Chondrocyte (in vitro differentiated cells): ENCODE measurements around the gene CDC34. TPM values are rescaled to one million over a fixed set of nuclear protein-coding genes. Genes with fewer than 3 reads are reported as not detected.

ENCODE experiments used
- DNase-seq: peaks from one replicate; pipeline ENCODE4 v3.0.0; 2021; ENCODE audit warnings: mixed read lengths, low spot score
- H3K27ac Mint-ChIP-seq: one replicate; pipeline ENCODE4 v1.8.0; 2021; ENCODE audit warnings: mild to moderate bottlenecking, moderate library complexity, mixed read lengths; ENCODE audit not compliant: unreplicated experiment
- H3K27me3 Mint-ChIP-seq: 2 replicates; pipeline ENCODE4 v1.8.0; 2021; ENCODE audit warnings: low read depth, mixed read lengths
- H3K36me3 Mint-ChIP-seq: 2 replicates; pipeline ENCODE4 v1.8.0; 2021; ENCODE audit warnings: low read depth, mixed read lengths
- H3K4me1 Mint-ChIP-seq: 2 replicates; pipeline ENCODE4 v1.8.0; 2021; ENCODE audit warnings: low read depth, mild to moderate bottlenecking, mixed read lengths
- H3K4me3 Mint-ChIP-seq: one replicate; pipeline ENCODE4 v1.8.0; 2021; ENCODE audit warnings: mild to moderate bottlenecking, moderate library complexity, mixed read lengths; ENCODE audit not compliant: unreplicated experiment
- H3K9me3 Mint-ChIP-seq: 2 replicates; pipeline ENCODE4 v1.8.0; 2021; ENCODE audit warnings: low read depth, mixed read lengths
- total RNA-seq: library from RNA; stranded (reverse); gene quantifications from 3 replicates; pipeline ENCODE4 v1.2.1, GENCODE V29; 2021
- TF ChIP-seq, protein P1 (sequence below): fragments of 200-600 bp; sonication (generic); IDR thresholded peaks from 2 replicates; pipeline ENCODE4 v1.5.0; 2021; ENCODE audit warnings: antibody characterized with exemption, mild to moderate bottlenecking, moderate library complexity

CDC34 gene
- total RNA-seq, 1 donor from 2014 or later: 66.9 TPM

DNA sequence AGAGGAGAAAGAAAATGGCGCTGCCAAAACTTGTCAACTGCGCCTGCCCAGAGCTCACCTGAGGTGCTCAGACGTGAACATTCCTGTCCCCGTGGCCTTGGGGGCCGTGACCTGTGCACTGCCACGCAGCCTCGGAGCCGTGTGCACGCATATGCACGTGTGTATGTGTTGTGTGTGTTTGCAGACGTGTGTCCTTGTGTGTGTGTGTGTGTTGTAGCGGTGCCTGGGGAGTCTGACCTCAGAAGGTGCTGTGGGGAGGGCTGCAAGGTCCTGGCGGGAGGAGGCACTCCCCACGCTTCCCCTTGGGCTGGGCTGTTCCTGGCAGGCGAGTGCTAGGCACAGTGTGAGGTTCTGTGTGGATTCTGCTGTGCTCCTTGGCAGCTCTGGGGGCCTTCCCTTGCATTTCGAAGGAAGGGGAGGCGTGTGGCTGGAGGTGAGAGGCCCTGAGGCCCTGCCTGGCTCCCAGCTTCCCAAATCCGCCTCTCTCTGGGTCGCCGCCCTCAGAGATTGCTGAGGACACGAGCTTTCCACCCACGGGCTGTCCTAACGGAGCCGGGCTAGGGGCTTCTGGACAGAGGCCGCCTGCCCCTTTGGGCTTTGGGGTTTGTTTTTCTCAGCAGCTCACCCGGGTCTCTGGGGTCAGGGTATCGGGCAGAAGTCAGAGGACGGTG is 45.3 kb downstream of the CDC34 start:
- Mint-ChIP-seq H3K4me3 (no peak overlapping the region), H3K36me3 (no peaks in the 10 kb centered on the region), H3K9me3 (no peaks in the 10 kb centered on the region), H3K27ac (no peak overlapping the region), H3K4me1 (peaks cover 38% of the 10 kb centered on the region), H3K27me3 (no peaks in the 10 kb centered on the region)
- TF ChIP-seq, protein P1, sequence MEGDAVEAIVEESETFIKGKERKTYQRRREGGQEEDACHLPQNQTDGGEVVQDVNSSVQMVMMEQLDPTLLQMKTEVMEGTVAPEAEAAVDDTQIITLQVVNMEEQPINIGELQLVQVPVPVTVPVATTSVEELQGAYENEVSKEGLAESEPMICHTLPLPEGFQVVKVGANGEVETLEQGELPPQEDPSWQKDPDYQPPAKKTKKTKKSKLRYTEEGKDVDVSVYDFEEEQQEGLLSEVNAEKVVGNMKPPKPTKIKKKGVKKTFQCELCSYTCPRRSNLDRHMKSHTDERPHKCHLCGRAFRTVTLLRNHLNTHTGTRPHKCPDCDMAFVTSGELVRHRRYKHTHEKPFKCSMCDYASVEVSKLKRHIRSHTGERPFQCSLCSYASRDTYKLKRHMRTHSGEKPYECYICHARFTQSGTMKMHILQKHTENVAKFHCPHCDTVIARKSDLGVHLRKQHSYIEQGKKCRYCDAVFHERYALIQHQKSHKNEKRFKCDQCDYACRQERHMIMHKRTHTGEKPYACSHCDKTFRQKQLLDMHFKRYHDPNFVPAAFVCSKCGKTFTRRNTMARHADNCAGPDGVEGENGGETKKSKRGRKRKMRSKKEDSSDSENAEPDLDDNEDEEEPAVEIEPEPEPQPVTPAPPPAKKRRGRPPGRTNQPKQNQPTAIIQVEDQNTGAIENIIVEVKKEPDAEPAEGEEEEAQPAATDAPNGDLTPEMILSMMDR: no peak
- no peak for DNase-seq

DNA sequence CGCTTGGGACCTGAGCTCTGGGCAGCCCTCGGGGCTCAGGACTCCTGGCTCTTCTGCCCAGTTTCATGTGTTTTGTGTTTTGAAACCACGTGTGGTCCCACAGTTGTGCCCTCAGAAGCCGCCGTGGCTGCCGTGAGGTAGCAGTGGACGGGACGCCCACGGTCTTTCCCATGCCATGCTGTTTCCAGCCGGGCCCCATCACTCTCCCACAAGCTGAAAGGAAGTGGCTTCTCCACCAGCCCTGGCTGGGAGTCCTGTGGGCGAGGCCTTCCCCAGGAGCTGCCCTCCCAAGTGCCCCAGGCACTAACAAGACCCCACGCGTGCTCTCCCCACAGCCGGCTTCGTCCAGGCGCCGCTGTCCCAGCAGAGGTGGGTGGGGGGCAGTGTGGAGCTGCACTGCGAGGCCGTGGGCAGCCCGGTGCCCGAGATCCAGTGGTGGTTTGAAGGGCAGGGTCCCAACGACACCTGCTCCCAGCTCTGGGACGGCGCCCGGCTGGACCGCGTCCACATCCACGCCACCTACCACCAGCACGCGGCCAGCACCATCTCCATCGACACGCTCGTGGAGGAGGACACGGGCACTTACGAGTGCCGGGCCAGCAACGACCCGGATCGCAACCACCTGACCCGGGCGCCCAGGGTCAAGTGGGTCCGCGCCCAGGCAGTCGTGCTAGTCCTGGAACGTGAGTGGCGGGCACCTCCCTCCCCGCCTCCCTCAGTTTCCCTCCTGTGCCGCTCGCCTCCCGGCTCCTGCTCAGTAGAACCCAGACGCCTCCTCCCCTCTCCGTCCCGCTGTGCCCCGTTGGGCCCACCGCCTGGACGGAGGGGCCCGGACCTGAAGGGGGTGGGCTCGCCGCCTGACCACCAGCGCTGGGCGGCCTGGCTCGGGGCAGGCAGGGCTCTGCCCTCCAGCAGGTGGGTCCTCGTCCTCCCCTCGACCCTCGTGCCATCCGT is 46.2 kb downstream of the CDC34 start:
- peak overlapping the region; percentile 54 for H3K27ac Mint-ChIP-seq
- H3K27me3 Mint-ChIP-seq: no peaks in the 10 kb centered on the region
- H3K36me3 Mint-ChIP-seq: no peaks in the 10 kb centered on the region
- TF ChIP-seq, protein P1: peak; percentile 9
- no peak for DNase-seq
- H3K9me3 Mint-ChIP-seq: no peaks in the 10 kb centered on the region
- peaks cover 38% of the 10 kb centered on the region for H3K4me1 Mint-ChIP-seq
- H3K4me3 Mint-ChIP-seq: no peak overlapping the region

DNA sequence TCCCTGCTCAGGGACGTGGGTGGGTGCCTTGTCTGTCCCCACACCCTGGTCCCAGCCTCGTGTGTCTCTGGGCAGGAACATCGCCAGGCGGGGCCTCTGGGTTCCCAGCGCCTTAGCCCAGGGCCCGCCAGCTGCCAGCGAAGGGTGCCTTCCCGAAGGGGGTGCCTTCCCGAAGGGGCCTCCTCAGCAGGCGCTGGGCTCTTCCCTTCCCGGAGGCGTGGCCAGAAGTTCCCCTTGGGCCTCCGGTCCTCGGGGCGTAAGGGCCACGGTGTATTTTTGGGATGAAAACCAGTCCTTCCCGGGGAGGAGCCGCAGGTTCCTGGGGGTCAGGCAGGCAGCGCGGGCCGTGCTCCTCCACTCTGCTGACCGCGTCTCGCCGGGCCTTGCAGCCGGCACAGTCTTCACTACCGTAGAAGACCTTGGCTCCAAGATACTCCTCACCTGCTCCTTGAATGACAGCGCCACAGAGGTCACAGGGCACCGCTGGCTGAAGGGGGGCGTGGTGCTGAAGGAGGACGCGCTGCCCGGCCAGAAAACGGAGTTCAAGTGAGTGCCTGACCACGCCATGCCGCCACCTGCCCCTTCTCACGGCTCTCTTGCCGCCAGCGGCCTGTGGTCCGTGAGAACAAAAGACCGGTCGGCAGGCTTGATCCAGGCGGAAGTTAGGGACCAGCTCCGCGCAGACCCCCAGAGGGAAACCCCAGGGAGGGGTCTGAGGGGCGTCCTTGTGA is 47.7 kb downstream of the CDC34 start:
- DNase-seq: peak; percentile 81
- H3K36me3 Mint-ChIP-seq: no peaks in the 10 kb centered on the region
- no peak overlapping the region for H3K4me3 Mint-ChIP-seq
- no peak overlapping the region for H3K27ac Mint-ChIP-seq
- H3K9me3 Mint-ChIP-seq: no peaks in the 10 kb centered on the region
- peaks cover 28% of the 10 kb centered on the region for H3K4me1 Mint-ChIP-seq
- TF ChIP-seq, protein P1: no peak
- no peaks in the 10 kb centered on the region for H3K27me3 Mint-ChIP-seq

DNA sequence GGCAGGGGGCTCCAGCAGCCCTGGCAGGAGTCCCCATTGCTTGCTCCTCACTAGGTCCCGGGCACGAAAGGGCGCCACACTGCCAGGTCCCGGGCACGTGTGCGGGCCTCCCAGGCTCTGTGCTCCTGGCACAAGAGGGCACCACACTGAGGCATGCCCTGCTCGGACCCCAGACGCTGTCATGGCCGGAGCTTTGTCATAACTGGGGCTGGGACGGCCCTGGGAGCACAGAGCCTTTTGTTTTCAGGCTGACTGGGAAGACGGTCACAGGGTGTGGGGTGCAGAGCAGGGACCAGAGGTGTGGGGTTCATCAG is 48.2 kb downstream of the CDC34 start:
- no peaks in the 10 kb centered on the region for H3K36me3 Mint-ChIP-seq
- H3K27me3 Mint-ChIP-seq: no peaks in the 10 kb centered on the region

More for the DNA sequence above, 48.2 kb downstream of the CDC34 start:
- no peak for DNase-seq
- no peak overlapping the region for H3K27ac Mint-ChIP-seq
- TF ChIP-seq, protein P1: no peak
- H3K9me3 Mint-ChIP-seq: no peaks in the 10 kb centered on the region
- H3K4me1 Mint-ChIP-seq: peaks cover 23% of the 10 kb centered on the region
- H3K4me3 Mint-ChIP-seq: no peak overlapping the region
